Breast epithelium (tissue), 4 donors: ENCODE measurements around the gene GALNT16. TPM values are rescaled to one million over a fixed set of nuclear protein-coding genes. Genes with fewer than 3 reads are reported as not detected.

Experiments used
- DNase-seq, 2 donors: peaks; one replicate each; pipeline ENCODE4 v3.0.0-alpha.2; 2019; ENCODE audit warnings: low spot score in 2 of 2
- H3K27ac ChIP-seq, 2 donors: fragments of 200-600 bp; sonication (generic) in 1 of 2; one replicate each; pipeline ENCODE4 v1.5.1; 2016 to 2019; ENCODE audit warnings: mild to moderate bottlenecking in 1 of 2
- H3K27me3 ChIP-seq, 2 donors: fragments of 200-600 bp; sonication (generic) in 1 of 2; one replicate each; pipeline versions ENCODE4 v1.5.1 to v1.6.0; 2017 to 2019; ENCODE audit warnings: control low read depth in 1 of 2, mild to moderate bottlenecking in 1 of 2
- H3K36me3 ChIP-seq: fragments of 200-600 bp; one replicate; pipeline ENCODE4 v1.5.1; 2019
- H3K4me1 ChIP-seq, 2 donors: fragments of 200-600 bp; sonication (generic); one replicate each; pipeline ENCODE4 v1.5.1; 2016 to 2019; ENCODE audit warnings: control low read depth in 1 of 2
- H3K4me3 ChIP-seq, 3 donors: fragments of 200-600 bp; sonication (generic); 1 replicate in 2 of 3; 2 replicates in 1 of 3; pipeline ENCODE4 v1.5.1; 2016 to 2019; ENCODE audit warnings: mild to moderate bottlenecking in 3 of 3, moderate library complexity in 2 of 3
- H3K9me3 ChIP-seq, 2 donors: fragments of 200-600 bp; sonication (generic) in 1 of 2; one replicate each; pipeline ENCODE4 v1.5.1; 2016 to 2019; ENCODE audit warnings: control low read depth in 1 of 2
- POLR2A ChIP-seq: fragments of 450-650 bp; IDR thresholded peaks from one replicate; pipeline ENCODE4 v1.6.1; 2016; ENCODE audit warnings: antibody characterized with exemption, mild to moderate bottlenecking, moderate library complexity
- POLR2AphosphoS5 ChIP-seq, 3 donors: sonication (generic); formaldehyde crosslinking; IDR thresholded peaks; one replicate each; pipeline ENCODE4 v1.6.1; 2017; ENCODE audit warnings: antibody characterized with exemption in 3 of 3
- intact Hi-C: fragments of 100-400 bp; cut with DNase I; formaldehyde crosslinking; loops from one replicate; pipeline ENCODE4 v1.15.1; 2023; ENCODE audit warnings: low total_unique reads
- total RNA-seq, 3 donors: library from RNA; depleted of rRNA; stranded (reverse); fragments of >200 nt; gene quantifications; one replicate each; pipeline ENCODE4 v1.1.0, GENCODE V29; 2016
- TF ChIP-seq, protein P1 (sequence below), 3 donors: fragments of 450-650 bp; IDR thresholded peaks; one replicate each; pipeline ENCODE4 v1.5.1; 2016 to 2017; ENCODE audit warnings: antibody characterized with exemption in 3 of 3, mild to moderate bottlenecking in 3 of 3, moderate library complexity in 3 of 3

Gene GALNT16
- total RNA-seq, 3 donors from 2014 or later, result 6.3 to 20.6 (median 8.8) TPM

DNA sequence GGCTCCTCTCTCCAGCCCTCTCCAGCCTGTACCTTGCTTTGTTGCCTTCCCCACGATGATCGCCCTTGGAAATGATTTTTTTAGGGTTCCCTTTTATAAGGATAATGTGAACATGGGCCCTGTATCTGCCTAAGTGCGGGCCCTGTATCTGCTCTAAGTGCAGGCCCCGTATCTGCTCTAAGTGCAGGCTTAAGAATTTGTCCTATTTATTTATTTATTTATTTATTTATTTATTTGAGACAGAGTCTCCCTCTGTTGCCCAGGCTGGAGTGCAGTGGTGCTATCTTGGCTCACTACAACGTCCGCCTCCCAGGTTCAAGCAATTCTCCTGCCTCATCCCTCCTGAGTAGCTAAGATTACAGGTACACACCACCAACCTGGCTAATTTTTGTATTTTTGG is 22.5 kb downstream of the GALNT16 start:
- H3K4me3 ChIP-seq, result no peak overlapping the region
- no peak overlapping the region for H3K27ac ChIP-seq
- no peaks in the 10 kb centered on the region for H3K36me3 ChIP-seq
- no peak for DNase-seq
- no peak for TF ChIP-seq POLR2AphosphoS5 (IDR thresholded peaks at IDR 0.05)
- H3K4me1 ChIP-seq, result peaks cover 0 to 4% of the 10 kb centered on the region in 2 donors
- H3K27me3 ChIP-seq, result no peaks in the 10 kb centered on the region
- intact Hi-C loops, result no loop called here
- H3K9me3 ChIP-seq, result no peaks in the 10 kb centered on the region

DNA sequence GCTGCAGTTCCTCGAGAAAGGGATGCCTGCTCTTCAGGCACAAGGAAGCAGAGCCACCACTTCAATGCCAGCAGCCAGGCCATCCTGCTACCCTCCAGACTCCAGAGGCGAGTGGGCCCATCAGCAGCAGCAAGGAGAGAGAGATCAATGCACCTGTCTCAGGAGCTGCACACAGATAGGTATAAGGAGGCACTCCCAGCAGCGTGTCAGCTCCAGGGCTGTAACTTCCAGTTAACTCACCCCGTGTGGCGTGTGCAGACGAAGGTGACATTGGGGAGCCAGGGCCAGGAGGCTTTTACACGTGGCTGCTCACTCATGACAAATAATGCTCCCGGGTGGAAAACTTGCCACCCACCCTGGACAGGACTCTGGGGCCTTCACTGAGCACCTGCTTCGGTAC is 24.2 kb downstream of the GALNT16 start:
- no peak for DNase-seq
- Histone ChIP-seq H3K27ac (no peak overlapping the region), H3K4me3 (no peak overlapping the region), H3K4me1 (peaks cover 0 to 11% of the 10 kb centered on the region in 2 donors), H3K9me3 (no peaks in the 10 kb centered on the region), H3K36me3 (no peaks in the 10 kb centered on the region), H3K27me3 (no peaks in the 10 kb centered on the region)
- TF ChIP-seq POLR2AphosphoS5 (IDR thresholded peaks at IDR 0.05), result no peak
- TF ChIP-seq POLR2A, result no peak
- TF ChIP-seq, protein P1, sequence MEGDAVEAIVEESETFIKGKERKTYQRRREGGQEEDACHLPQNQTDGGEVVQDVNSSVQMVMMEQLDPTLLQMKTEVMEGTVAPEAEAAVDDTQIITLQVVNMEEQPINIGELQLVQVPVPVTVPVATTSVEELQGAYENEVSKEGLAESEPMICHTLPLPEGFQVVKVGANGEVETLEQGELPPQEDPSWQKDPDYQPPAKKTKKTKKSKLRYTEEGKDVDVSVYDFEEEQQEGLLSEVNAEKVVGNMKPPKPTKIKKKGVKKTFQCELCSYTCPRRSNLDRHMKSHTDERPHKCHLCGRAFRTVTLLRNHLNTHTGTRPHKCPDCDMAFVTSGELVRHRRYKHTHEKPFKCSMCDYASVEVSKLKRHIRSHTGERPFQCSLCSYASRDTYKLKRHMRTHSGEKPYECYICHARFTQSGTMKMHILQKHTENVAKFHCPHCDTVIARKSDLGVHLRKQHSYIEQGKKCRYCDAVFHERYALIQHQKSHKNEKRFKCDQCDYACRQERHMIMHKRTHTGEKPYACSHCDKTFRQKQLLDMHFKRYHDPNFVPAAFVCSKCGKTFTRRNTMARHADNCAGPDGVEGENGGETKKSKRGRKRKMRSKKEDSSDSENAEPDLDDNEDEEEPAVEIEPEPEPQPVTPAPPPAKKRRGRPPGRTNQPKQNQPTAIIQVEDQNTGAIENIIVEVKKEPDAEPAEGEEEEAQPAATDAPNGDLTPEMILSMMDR (IDR thresholded peaks at IDR 0.05), result no peak
- intact Hi-C loops, result no loop called here

DNA sequence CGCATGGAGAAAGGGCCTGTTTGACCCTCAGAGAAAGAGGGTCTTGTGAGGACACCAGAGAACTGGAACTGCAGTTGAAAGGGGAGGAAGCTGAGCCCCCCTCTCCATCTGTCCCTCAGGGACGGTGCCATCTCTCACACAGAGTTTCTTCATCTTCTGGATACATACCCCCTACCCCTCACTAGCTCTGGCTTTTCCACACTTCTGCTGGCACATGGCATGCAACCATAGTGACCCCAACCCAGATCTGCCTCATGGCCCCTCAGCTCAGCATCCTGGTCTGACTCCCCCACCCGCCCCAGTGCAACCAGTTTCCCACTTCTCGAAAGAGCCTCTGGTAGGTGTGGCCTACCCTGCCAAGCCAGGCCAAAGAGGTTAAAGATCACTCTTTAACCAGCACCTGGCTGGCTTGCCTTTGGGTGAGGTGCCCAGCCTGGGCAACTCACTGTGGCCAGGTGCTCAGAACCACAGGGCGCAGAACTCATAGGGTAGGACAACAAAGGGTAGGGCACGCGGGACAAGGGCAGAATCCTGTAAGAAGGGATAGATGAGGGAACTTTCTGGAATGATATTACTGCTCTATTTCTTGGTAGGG is 25.8 kb downstream of the GALNT16 start:
- intact Hi-C loops, result no loop called here
- Histone ChIP-seq H3K36me3 (no peaks in the 10 kb centered on the region), H3K9me3 (no peaks in the 10 kb centered on the region), H3K27me3 (no peaks in the 10 kb centered on the region), H3K27ac (peak overlapping the region in 1 of 2 donors; percentile 52), H3K4me1 (peaks cover 4 to 11% of the 10 kb centered on the region in 2 donors), H3K4me3 (no peak overlapping the region)
- no peak for DNase-seq
- TF ChIP-seq POLR2A (no peak), POLR2AphosphoS5 (IDR thresholded peaks at IDR 0.05) (no peak)
- TF ChIP-seq, protein P1 (IDR thresholded peaks at IDR 0.05), result no peak

DNA sequence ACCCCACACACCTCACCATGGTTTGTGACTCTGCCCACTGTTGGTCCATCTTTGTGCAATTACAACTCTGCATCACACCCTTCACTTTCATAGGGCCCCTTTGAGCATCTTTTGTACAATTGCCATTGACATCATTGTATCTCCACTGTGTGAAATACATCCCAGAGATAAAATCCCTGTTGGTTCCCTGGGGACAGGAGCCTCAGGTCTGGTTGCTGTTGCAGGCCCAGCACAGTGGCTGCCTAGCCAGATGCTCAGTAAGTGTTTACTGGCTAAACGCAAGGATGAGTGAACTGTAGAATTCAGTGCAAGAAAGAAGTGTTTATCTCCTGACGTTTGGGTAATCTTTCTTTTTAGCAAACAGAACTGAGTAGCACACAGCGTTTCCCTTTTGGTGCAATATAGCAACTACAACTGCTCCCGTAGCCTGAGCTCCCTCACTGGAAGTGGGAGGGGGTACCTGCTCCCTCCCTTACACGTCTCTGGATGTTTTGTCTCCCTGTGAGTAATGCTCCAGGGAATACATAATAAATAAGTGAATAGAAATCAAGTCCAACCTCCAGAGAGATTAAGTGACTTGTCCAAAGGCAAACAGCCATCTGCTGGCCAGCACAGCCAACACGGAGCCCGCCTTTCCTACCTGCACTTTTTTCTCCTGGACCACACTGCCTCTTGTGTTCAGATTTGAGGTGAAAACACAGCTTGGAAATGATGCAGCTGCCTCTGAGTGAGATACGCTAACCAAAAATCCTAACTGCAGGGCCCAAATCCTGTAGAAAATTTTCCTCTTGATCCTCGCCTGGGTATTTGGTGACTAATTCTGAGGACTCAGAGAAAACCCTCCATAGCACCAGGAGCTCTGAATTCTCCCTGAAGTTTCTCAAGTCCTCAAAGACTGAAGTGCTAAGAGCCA is 27.4 kb downstream of the GALNT16 start:
- Histone ChIP-seq H3K36me3 (no peaks in the 10 kb centered on the region), H3K27me3 (no peaks in the 10 kb centered on the region), H3K4me3 (no peak overlapping the region), H3K4me1 (peaks cover 4 to 11% of the 10 kb centered on the region in 2 donors), H3K9me3 (no peaks in the 10 kb centered on the region), H3K27ac (peak overlapping the region; percentile 51 to 90)
- no peak for DNase-seq
- no peak for TF ChIP-seq POLR2AphosphoS5 (IDR thresholded peaks at IDR 0.05)
- TF ChIP-seq, protein P1 (IDR thresholded peaks at IDR 0.05), result no peak
- no peak for TF ChIP-seq POLR2A
- intact Hi-C loops, result no loop called here

DNA sequence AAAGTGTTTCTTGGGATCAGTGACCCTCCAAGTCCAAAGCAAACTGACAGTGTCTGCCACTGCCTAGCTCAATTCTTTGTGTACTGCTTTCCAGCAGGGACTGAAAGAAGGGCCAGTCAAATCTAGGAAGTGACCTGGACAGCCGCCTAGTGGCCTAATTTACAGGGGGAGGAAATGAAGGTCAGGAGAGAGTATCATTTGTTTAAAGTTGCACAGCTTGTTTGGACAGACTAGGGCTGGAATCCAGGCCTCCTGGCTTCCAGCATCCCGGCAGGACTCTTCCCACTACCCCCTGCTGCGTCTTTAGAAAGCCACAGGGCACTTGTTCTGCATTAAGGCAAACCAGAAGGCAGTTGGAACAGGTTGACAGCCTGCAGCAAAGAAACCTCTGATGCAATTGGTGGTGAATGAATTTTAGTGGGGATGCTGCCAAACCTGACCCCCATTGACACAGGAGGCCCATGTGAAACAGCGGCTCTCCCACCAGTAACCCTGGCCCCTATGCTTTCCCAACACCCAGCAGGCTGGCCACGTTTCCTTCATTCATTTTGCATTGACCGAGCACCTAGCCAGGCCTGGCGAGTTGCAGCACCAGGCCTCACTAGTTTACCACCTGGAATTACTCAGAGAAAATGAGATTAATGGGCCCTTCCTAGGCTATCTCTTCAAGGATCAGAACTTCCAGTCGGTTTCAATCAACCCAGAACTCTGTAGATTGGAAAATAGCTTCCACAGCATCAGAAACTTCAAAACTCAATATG is 28.2 kb downstream of the GALNT16 start:
- Histone ChIP-seq H3K27me3 (no peaks in the 10 kb centered on the region), H3K9me3 (no peaks in the 10 kb centered on the region), H3K27ac (peak overlapping the region; percentile 51 to 90), H3K36me3 (no peaks in the 10 kb centered on the region), H3K4me3 (no peak overlapping the region), H3K4me1 (peaks cover 4 to 11% of the 10 kb centered on the region in 2 donors)
- peak in 1 of 2 donors; percentile 35 for DNase-seq
- intact Hi-C loops, result no loop called here
- TF ChIP-seq POLR2A (no peak), POLR2AphosphoS5 (IDR thresholded peaks at IDR 0.05) (peak in 2 of 3 donors; percentile 27 to 33)
- TF ChIP-seq, protein P1 (IDR thresholded peaks at IDR 0.05), result peak; percentile 24 to 35 (median 29)
